Upper lobe of left lung (tissue), 6 donors: ENCODE measurements around the gene AGPAT4. TPM values are rescaled to one million over a fixed set of nuclear protein-coding genes. Genes with fewer than 3 reads are reported as not detected.

Source experiments
- ATAC-seq, 2 donors: fragments of 200-7000 bp; cut with Tn5 transposase; one replicate each; pipeline ENCODE4 v1.9.1; 2022; ENCODE audit warnings: mild to moderate bottlenecking in 2 of 2, moderate library complexity in 2 of 2; ENCODE audit not compliant: low FRiP score in 2 of 2
- DNase-seq, 2 donors: peaks; one replicate each; pipeline ENCODE4 v3.0.0-alpha.2; 2019 to 2020
- H3K27ac ChIP-seq, 4 donors: fragments of 200-600 bp; sonication (generic); one replicate each; pipeline ENCODE4 v1.5.1; 2016 to 2019
- H3K27me3 ChIP-seq, 4 donors: fragments of 200-600 bp; sonication (generic); one replicate each; pipeline ENCODE4 v1.5.1; 2017 to 2019
- H3K36me3 ChIP-seq, 4 donors: fragments of 200-600 bp; sonication (generic); one replicate each; pipeline ENCODE4 v1.5.1; 2016 to 2019
- H3K4me1 ChIP-seq, 4 donors: fragments of 200-600 bp; sonication (generic); one replicate each; pipeline ENCODE4 v1.5.1; 2018 to 2019
- H3K4me3 ChIP-seq, 4 donors: fragments of 200-600 bp; sonication (generic); one replicate each; pipeline ENCODE4 v1.5.1; 2017 to 2019; ENCODE audit warnings: mild to moderate bottlenecking in 2 of 4, moderate library complexity in 1 of 4
- H3K9me3 ChIP-seq, 4 donors: fragments of 200-600 bp; sonication (generic); one replicate each; pipeline ENCODE4 v1.5.1; 2018 to 2019
- EP300 ChIP-seq, 4 donors: sonication (generic); formaldehyde crosslinking; IDR thresholded peaks; one replicate each; pipeline ENCODE4 v1.5.1; 2017; ENCODE audit warnings: antibody characterized with exemption in 4 of 4, control low read depth in 2 of 4
- POLR2A ChIP-seq, 4 donors: fragments of 450-650 bp; IDR thresholded peaks; one replicate each; pipeline ENCODE4 v1.5.1; 2016 to 2017; ENCODE audit warnings: antibody characterized with exemption in 4 of 4, mild to moderate bottlenecking in 2 of 4
- POLR2AphosphoS5 ChIP-seq, 2 donors: sonication (generic); formaldehyde crosslinking; IDR thresholded peaks; one replicate each; pipeline ENCODE4 v1.5.1; 2017; ENCODE audit warnings: antibody characterized with exemption in 2 of 2
- WGBS, 2 donors: methylation state at CpG; one replicate each; pipeline ENCODE4 v1.1.5; 2017 to 2018; 5-methylcytosine and 5-hydroxymethylcytosine counted together
- total RNA-seq, 6 donors: library from RNA; depleted of rRNA in 4 of 6; stranded (reverse); fragments of >200 nt in 4 of 6; gene quantifications; one replicate each; pipeline versions ENCODE4 v1.1.0 to v1.2.1, GENCODE V29; 2016 to 2021
- TF ChIP-seq, protein P1 (sequence below), 6 experiments: fragments of 450-650 bp in 4 of 6; fragments of 200-600 bp in 2 of 6; sonication (generic) in 2 of 6; IDR thresholded peaks; one replicate each; pipeline ENCODE4 v1.5.1; 2016 to 2019; ENCODE audit warnings: antibody characterized with exemption in 6 of 6
- donor health status: DM: no; HTN: no; CAD: no; lungs with moderate emphysema.
- donor health status: DM: no; HTN: yes; CAD: no; lungs with severe emphysema.

The AGPAT4 gene
- total RNA-seq, 6 donors from 2014 or later = 7.0 to 26.3 (median 14.4) TPM

DNA sequence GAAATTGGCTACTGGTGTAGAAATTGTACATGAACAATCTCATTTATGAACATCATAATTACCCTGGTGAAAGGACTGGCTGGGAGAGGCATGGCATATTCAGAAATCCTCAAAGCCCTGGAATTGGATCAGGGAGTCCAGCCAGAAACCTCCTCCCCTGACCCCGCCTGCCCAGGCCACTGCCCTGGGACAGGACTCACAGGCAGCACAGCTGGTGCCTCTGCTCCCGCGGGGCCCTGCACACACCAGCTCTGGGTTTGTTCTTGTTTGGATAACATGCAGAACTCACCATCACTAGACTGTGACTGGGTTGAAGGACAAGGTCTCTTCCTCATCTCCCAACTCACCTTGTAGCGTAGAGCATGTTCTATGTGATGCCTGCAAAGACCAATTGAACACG, 56.2 kb downstream of the AGPAT4 start:
- no peak overlapping the region for H3K27ac ChIP-seq
- peak in 1 of 2 donors; percentile 38 for DNase-seq
- peak in 1 of 2 donors; percentile 53 for ATAC-seq
- no peaks in the 10 kb centered on the region for H3K27me3 ChIP-seq
- H3K36me3 ChIP-seq = no peaks in the 10 kb centered on the region
- no peaks in the 10 kb centered on the region for H3K4me1 ChIP-seq
- no peaks in the 10 kb centered on the region for H3K9me3 ChIP-seq
- no peak for TF ChIP-seq POLR2A (IDR thresholded peaks at IDR 0.05)
- TF ChIP-seq EP300 (IDR thresholded peaks at IDR 0.05) = no peak
- no peak for TF ChIP-seq POLR2AphosphoS5 (IDR thresholded peaks at IDR 0.05)
- TF ChIP-seq, protein P1, sequence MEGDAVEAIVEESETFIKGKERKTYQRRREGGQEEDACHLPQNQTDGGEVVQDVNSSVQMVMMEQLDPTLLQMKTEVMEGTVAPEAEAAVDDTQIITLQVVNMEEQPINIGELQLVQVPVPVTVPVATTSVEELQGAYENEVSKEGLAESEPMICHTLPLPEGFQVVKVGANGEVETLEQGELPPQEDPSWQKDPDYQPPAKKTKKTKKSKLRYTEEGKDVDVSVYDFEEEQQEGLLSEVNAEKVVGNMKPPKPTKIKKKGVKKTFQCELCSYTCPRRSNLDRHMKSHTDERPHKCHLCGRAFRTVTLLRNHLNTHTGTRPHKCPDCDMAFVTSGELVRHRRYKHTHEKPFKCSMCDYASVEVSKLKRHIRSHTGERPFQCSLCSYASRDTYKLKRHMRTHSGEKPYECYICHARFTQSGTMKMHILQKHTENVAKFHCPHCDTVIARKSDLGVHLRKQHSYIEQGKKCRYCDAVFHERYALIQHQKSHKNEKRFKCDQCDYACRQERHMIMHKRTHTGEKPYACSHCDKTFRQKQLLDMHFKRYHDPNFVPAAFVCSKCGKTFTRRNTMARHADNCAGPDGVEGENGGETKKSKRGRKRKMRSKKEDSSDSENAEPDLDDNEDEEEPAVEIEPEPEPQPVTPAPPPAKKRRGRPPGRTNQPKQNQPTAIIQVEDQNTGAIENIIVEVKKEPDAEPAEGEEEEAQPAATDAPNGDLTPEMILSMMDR (IDR thresholded peaks at IDR 0.05) = no peak
- H3K4me3 ChIP-seq = no peak overlapping the region
- 97 to 100% methylated on average over 4 to 5 of the region's 5 CpGs for WGBS, 2 donors

DNA sequence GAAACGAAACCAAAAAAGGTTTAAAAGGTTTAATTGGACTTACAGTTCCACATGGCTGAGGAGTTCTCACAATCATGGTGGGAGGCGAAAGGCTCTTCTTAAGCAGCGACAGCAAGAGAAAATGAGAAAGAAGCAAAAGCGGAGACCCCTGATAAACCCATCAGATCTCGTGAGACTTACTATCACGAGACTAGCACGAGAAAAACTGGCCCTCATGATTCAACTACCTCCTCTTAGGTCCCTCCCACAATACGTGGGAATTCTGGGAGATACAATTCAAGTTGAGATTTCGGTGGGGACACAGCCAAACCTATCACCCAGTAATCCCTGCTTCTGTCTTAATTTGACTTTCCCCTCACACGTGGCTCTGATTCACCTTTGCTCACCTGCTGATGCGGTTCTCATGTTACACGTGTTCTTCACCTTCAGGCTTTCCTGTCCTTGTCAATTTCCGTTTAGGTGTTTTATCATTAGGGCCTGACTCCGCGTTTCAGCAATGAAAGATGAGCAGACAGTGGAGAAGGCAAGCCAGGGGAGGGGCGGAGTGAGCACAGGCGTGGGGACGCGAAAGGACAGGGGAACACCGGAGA, 57.1 kb downstream of the AGPAT4 start:
- WGBS, 2 donors = 95 to 98% methylated on average over 20 of the region's 20 CpGs
- H3K27ac ChIP-seq = no peak overlapping the region
- H3K9me3 ChIP-seq = peaks cover 0 to 2% (median 0%) of the 10 kb centered on the region in 4 donors
- ATAC-seq (no peak), DNase-seq (peak in 1 of 2 donors; percentile 27)
- no peak overlapping the region for H3K4me3 ChIP-seq
- H3K4me1 ChIP-seq = no peaks in the 10 kb centered on the region
- H3K36me3 ChIP-seq = no peaks in the 10 kb centered on the region
- no peaks in the 10 kb centered on the region for H3K27me3 ChIP-seq
- no peak for TF ChIP-seq POLR2AphosphoS5 (IDR thresholded peaks at IDR 0.05)
- no peak for TF ChIP-seq POLR2A (IDR thresholded peaks at IDR 0.05)
- TF ChIP-seq, protein P1 (IDR thresholded peaks at IDR 0.05) = no peak
- no peak for TF ChIP-seq EP300 (IDR thresholded peaks at IDR 0.05)

DNA sequence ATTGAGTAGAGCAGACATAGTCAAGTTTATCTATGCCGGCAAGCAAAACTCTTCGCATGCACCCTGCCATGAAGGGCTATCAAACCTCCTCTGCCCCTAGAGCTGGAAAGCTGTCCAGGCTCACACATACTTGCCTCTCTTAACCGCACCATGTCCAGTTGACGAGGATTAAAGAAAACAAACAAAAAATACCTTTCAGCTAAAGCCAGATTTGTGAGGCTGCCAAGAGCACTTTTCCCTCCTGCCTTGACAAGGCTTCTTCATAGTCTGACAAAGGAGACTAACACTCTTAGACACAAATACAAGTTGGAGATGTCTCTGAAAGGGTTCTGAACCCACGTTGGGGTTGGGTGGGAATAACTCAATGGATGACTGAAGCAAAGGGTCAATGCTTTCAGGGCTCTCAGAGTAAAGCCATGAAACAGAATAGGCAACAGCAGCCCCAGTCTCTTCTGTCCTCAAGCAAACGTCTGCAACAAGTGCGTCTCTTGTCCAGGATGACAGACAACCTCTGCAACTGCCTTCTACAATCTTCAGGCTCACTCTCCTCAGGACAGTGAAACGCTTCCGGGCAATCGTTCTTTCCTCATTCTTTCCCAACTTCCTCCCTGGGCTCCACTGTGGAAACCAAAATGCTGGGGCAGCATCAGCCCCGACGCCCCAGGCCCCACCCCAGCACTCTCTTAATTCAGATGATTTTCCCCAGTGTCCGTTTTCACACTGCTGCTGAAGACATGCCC, 57.8 kb downstream of the AGPAT4 start:
- peak overlapping the region in 1 of 4 donors; percentile 23 for H3K27ac ChIP-seq
- peak in 1 of 2 donors; percentile 56 for ATAC-seq
- WGBS, 2 donors = 85% methylated on average over 13 of the region's 13 CpGs

DNA sequence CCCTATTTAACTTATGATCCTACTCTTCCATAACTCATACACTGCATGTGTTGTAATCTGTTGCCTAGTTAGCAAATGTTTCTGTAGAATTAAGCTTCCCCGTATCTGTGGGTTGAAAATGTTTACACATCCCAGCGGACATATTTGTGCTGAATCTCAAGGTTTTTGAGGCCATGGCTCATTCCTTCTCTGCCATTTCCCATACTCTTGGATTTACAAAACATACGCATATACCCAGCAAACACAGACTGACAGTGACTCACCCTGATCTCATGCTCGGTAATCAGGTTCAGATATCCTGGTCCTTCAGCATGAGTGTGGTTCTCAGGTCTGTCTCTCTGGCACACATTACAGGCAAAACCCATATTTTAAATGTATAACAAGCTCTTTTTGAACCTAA, 58.7 kb downstream of the AGPAT4 start:
- peak in 1 of 2 donors; percentile 76 for ATAC-seq
- H3K27ac ChIP-seq = peak overlapping the region in 1 of 4 donors; percentile 23
- 77 to 82% methylated on average over 4 of the region's 4 CpGs for WGBS, 2 donors

More for the DNA sequence above, 57.8 kb downstream of the AGPAT4 start:
- Histone ChIP-seq H3K9me3 (peaks cover 0 to 8% (median 0%) of the 10 kb centered on the region in 4 donors), H3K4me1 (no peaks in the 10 kb centered on the region), H3K36me3 (no peaks in the 10 kb centered on the region), H3K4me3 (no peak overlapping the region), H3K27me3 (no peaks in the 10 kb centered on the region)
- TF ChIP-seq POLR2A (IDR thresholded peaks at IDR 0.05) = peak in 1 of 4 donors; percentile 45
- TF ChIP-seq EP300 (IDR thresholded peaks at IDR 0.05) = no peak
- no peak for TF ChIP-seq POLR2AphosphoS5 (IDR thresholded peaks at IDR 0.05)
- TF ChIP-seq, protein P1 (IDR thresholded peaks at IDR 0.05) = no peak
- DNase-seq = no peak

DNA sequence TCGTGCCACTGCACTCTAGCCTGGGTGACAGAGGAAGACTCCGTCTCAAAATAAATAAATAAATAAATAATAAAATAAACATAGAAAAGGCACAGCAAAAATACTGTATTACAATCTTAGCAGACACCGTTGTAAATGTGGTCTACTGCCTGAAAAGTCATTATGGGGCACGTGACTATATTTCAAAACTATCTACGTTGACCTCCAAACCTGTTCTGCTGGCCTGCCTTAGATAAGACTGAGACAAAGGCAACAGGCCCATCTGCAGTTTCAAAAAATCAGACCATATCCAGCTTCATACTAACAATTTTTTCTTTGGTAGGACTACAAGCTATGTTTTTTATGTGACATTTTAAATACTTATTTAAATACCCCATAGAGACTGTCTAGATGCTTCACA, 59.1 kb downstream of the AGPAT4 start:
- ATAC-seq (peak in 1 of 2 donors; percentile 12), DNase-seq (no peak)
- 88 to 93% methylated on average over 5 of the region's 5 CpGs for WGBS, 2 donors
- H3K4me1 ChIP-seq = no peaks in the 10 kb centered on the region
- no peak overlapping the region for H3K27ac ChIP-seq
- peaks cover 0 to 8% (median 0%) of the 10 kb centered on the region in 4 donors for H3K9me3 ChIP-seq
- no peak for TF ChIP-seq POLR2AphosphoS5 (IDR thresholded peaks at IDR 0.05)
- TF ChIP-seq EP300 (IDR thresholded peaks at IDR 0.05) = no peak
- TF ChIP-seq, protein P1 (IDR thresholded peaks at IDR 0.05) = no peak
- TF ChIP-seq POLR2A (IDR thresholded peaks at IDR 0.05) = no peak
- H3K36me3 ChIP-seq = no peaks in the 10 kb centered on the region
- no peak overlapping the region for H3K4me3 ChIP-seq
- H3K27me3 ChIP-seq = no peaks in the 10 kb centered on the region

More for the DNA sequence above, 58.7 kb downstream of the AGPAT4 start:
- no peaks in the 10 kb centered on the region for H3K36me3 ChIP-seq
- H3K9me3 ChIP-seq = peaks cover 0 to 8% (median 0%) of the 10 kb centered on the region in 4 donors
- DNase-seq = no peak
- TF ChIP-seq EP300 (IDR thresholded peaks at IDR 0.05) = no peak
- TF ChIP-seq POLR2A (IDR thresholded peaks at IDR 0.05) = peak in 1 of 4 donors; percentile 22
- no peaks in the 10 kb centered on the region for H3K27me3 ChIP-seq
- H3K4me3 ChIP-seq = no peak overlapping the region
- H3K4me1 ChIP-seq = no peaks in the 10 kb centered on the region
